Subcutaneous adipose tissue (tissue), 4 donors: ENCODE data around the gene PRG3. TPM values are rescaled to one million over a fixed set of nuclear protein-coding genes. Genes with fewer than 3 reads are reported as not detected.

ENCODE experiments used
- CTCF ChIP-seq: fragments of 450-650 bp; IDR thresholded peaks from one replicate; pipeline ENCODE4 v1.5.1; 2016; ENCODE audit warnings: low read depth, mild to moderate bottlenecking, control low read depth, antibody characterized with exemption, moderate library complexity
- total RNA-seq, 4 donors: library from RNA; depleted of rRNA; stranded (reverse); fragments of >200 nt; gene quantifications; one replicate each; pipeline ENCODE4 v1.1.0, GENCODE V29; 2016

Gene PRG3
- total RNA-seq, 4 donors from 2014 or later: not detected

GRCh38 chr11:57418131-57418530 is 37.2 kb upstream of the PRG3 start:
- TF ChIP-seq CTCF: no peak

GRCh38 chr11:57417056-57417455 is 36.1 kb upstream of the PRG3 start:
- TF ChIP-seq CTCF: no peak

GRCh38 chr11:57416436-57416835 is 35.5 kb upstream of the PRG3 start:
- no peak for TF ChIP-seq CTCF

GRCh38 chr11:57414612-57415212 is 33.8 kb upstream of the PRG3 start:
- no peak for TF ChIP-seq CTCF

- no peak for TF ChIP-seq CTCF
Measured at GRCh38 chr11:57413681-57414080, 32.7 kb upstream of the PRG3 start.

GRCh38 chr11:57410287-57410686 is 29.3 kb upstream of the PRG3 start:
- TF ChIP-seq CTCF: no peak

GRCh38 chr11:57409321-57410100 is 28.6 kb upstream of the PRG3 start:
- TF ChIP-seq CTCF: no peak
